Measurements from ENCODE around the gene GABARAP.
A peak's percentile ranks its signal among the peaks of the same experiment; 100 is the strongest.

Gene GABARAP

GRCh38 chr17:7207120-7208001 is 34.9 kb downstream of the GABARAP start:
- FAIRE-seq (no peak), DNase-seq (ENCODE audit: insufficient read length, low spot score) (no peak)

DNA sequence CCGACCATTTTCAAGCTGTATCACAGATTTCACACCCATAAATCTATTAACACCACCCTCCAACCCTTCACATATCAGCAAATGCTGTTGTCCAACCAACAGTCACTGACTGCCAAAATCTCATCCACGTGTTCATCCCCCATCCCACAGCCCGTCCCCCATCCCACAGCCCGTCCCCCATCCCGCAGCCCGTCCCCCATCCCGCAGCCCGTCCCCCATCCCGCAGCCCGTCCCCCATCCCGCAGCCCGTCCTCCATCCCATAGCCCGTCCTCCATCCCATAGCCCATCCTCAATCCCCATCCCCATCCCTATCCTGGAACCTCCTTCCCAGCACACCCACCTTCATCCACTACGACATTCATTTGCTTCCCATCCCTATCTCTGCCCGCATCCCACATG is 36.7 kb downstream of the GABARAP start:
- DNase-seq (ENCODE audit: insufficient read length, low spot score) (no peak), FAIRE-seq (no peak)
- no peak for TF ChIP-seq POLR2A (IDR thresholded peaks at IDR 0.05; ENCODE audit: low read depth, low read length)

More at GRCh38 chr17:7207120-7208001, 34.9 kb downstream of the GABARAP start:
- no peak for TF ChIP-seq POLR2A (IDR thresholded peaks at IDR 0.05; ENCODE audit: low read depth, low read length)

- no peak for FAIRE-seq
- no peak for DNase-seq (ENCODE audit: insufficient read length, low spot score)
- no peak for TF ChIP-seq POLR2A (IDR thresholded peaks at IDR 0.05; ENCODE audit: low read depth, low read length)
These were observed 37.3 kb downstream of the GABARAP start for GRCh38 chr17:7204828-7205461.

GRCh38 chr17:7204336-7204735 is 37.9 kb downstream of the GABARAP start:
- TF ChIP-seq POLR2A (IDR thresholded peaks at IDR 0.05; ENCODE audit: low read depth, low read length) = no peak
- DNase-seq (ENCODE audit: insufficient read length, low spot score) = no peak
- FAIRE-seq = no peak

GRCh38 chr17:7203391-7203790 is 38.9 kb downstream of the GABARAP start:
- no peak for DNase-seq (ENCODE audit: insufficient read length, low spot score)
- no peak for FAIRE-seq
- TF ChIP-seq POLR2A (IDR thresholded peaks at IDR 0.05; ENCODE audit: low read depth, low read length) = no peak

- TF ChIP-seq POLR2A (IDR thresholded peaks at IDR 0.05; ENCODE audit: low read depth, low read length) = no peak
- DNase-seq (ENCODE audit: insufficient read length, low spot score) (no peak), FAIRE-seq (no peak)
These were observed 45.4 kb downstream of the GABARAP start for GRCh38 chr17:7196651-7197401.

DNA sequence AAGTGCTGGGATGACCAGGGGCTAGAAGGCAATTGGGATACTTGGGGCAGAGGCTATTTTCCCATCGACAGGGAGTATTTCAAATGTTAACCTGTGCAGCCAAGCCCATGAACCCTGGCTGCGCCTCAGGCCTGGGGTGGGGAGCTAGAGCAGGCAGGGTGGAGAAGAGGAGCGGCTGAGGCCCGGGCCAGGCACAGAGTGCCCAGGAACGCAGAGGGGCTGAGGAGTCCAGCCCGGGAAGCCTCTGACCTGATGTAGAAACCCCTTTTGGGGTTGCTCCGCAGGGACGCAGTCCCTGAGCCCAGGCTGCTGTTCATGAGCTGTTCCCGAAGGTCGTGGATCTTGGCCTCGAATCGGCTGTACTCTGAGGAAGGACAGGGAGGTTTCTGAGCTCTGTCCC is 46.3 kb downstream of the GABARAP start:
- DNase-seq (ENCODE audit: insufficient read length, low spot score) = no peak
- FAIRE-seq = no peak
- no peak for TF ChIP-seq POLR2A (IDR thresholded peaks at IDR 0.05; ENCODE audit: low read depth, low read length)

- FAIRE-seq (no peak), DNase-seq (ENCODE audit: insufficient read length, low spot score) (no peak)
- TF ChIP-seq POLR2A (IDR thresholded peaks at IDR 0.05; ENCODE audit: low read depth, low read length) = no peak
These were observed 49.8 kb downstream of the GABARAP start for GRCh38 chr17:7192271-7192937.

DNA sequence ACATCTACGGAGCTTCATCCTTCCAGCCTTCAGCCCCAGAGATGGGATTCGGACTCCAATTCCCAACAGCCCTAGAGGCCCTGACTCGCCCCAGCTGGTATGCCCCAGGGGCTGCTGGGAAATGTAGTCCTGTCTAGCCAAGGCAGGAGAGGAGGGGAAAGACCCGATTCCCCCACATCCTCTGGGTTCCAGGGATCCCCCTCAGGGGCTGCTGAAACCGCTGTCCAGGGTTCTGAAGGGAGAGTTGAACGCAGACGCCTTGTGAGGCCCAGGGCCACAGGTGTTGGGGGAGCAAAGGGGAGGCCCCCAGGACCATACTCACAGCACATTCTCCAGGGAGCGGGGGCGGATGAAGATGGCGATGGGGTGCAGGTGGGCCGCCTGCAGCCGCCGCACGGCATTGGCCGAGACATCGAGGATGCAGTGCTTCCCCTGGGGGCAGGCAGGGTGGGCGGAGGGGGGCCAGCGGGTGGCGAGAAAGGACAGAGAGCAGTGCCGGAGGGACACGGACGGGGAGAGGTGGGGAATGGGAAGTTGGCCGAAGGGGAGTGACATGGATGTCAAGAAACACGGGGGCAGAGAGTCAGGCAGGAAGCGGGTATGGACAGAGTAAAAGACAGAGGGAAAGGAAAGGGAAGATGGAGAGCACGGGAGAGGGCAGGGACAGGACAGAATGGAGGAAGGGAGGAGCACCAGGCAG is 50.5 kb downstream of the GABARAP start:
- DNase-seq (ENCODE audit: insufficient read length, low spot score) = peak; percentile 83
- FAIRE-seq = no peak
- TF ChIP-seq POLR2A (IDR thresholded peaks at IDR 0.05; ENCODE audit: low read depth, low read length) = no peak

- TF ChIP-seq POLR2A (IDR thresholded peaks at IDR 0.05; ENCODE audit: low read depth, low read length) = no peak
- FAIRE-seq (no peak), DNase-seq (ENCODE audit: insufficient read length, low spot score) (no peak)
These were observed 51.2 kb downstream of the GABARAP start for GRCh38 chr17:7191069-7191468.

DNA sequence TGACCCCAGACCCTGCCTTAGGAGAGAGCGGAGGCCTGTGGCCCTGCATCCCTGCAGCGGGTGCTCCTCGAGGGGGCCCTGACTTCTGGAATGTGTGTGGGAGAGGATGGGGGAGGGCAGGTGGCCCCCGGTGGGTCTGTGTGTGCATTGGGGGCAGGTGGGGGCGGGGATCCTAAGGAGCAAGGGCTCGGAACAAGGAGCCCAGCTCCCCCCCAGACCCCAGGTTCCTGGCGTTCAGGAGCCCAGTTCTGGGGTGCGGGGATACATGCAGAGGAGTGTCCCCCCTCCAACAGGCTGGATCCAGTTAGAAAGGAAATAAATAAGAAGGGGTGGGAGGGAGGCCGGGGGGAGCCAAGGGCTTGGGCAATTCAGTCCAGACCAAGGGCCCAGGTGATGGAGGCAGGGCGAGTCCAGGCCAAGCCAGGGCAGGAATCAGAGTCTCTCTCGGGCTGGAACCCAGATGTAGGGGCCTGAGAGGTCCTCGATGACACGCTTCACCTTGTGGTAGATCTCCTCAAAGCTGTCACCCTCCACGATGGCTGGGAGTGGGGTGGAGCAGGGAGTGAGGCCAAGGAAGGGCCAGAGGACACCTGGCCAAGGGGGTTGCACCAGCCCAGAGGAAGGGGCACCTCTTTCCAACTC is 51.9 kb downstream of the GABARAP start:
- DNase-seq (ENCODE audit: insufficient read length, low spot score) (no peak), FAIRE-seq (no peak)
- no peak for TF ChIP-seq POLR2A (IDR thresholded peaks at IDR 0.05; ENCODE audit: low read depth, low read length)
